Fibroblast of gingiva (primary cell): ENCODE results near the gene TRA2A.
A peak's percentile ranks its signal among the peaks of the same experiment; 100 is the strongest.
"Not testable (repeated sequence)": the region's sequence is repeated elsewhere in the genome, so short reads cannot be mapped to it uniquely, and the experiment has no call there.

Source experiments
- DNase-seq: peaks from one replicate; pipeline ENCODE4 v3.0.0-alpha.2; 2011; ENCODE audit warnings: low read depth

Gene TRA2A

GRCh38 chr7:23531794-23532489 is at the start of gene TRA2A:
TSS of gene TRA2A (minus strand) at chr7:23531981. CDS start at chr7:23531824, 157 bp downstream.
- peak; percentile 94 for DNase-seq

DNA sequence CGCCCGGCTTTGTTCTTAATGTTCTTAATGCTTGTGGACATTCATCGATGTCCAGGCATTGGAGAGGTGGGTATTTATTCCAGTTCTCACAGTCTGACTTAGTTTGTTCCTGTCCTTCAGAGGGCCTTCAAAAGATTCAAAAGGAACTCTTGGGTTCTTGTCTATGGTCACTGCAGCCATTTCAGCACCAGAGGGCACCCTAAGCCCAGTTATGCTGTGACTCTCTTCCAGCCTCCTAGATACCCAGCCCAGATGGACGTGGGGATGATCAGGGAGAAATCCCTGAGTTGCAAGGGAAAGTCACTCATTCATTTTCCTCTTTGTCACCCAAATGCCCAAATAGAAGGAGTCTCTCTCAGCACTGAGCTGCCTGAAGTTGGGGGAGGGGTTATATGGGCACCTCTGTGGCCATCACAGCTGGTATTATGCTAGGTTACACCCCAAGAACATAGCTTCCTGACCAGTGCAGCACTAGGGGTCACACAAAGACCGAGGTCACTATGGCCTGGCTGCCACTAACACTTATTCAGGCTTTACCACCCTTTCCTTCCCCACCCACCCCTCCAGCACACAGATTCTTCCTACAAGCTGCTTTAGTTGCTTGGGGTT is 38.9 kb upstream of the TRA2A start:
- peak; percentile 59 for DNase-seq

GRCh38 chr7:23558303-23558702 is 26.5 kb upstream of the TRA2A start:
- no peak for DNase-seq

DNA sequence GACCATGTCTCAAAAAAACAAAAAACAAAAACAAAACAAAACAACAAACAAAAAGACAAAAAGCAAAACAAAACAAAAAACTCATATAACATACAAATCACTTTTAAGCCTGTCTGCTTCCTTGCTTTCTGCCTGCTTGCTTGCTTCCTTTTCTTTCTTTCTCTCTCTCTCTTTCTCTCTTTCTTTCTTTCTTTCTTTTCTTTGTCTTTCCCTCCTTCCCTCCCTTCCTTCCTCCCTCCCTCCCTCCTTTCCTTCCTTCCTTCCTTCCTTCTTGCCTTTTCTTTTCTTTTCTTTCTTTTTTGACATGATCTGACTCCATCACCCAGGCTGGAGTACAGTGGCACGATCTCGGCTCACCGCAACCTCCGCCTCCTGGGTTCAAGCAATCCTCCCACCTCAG is 15.9 kb upstream of the TRA2A start:
- no peak for DNase-seq

DNA sequence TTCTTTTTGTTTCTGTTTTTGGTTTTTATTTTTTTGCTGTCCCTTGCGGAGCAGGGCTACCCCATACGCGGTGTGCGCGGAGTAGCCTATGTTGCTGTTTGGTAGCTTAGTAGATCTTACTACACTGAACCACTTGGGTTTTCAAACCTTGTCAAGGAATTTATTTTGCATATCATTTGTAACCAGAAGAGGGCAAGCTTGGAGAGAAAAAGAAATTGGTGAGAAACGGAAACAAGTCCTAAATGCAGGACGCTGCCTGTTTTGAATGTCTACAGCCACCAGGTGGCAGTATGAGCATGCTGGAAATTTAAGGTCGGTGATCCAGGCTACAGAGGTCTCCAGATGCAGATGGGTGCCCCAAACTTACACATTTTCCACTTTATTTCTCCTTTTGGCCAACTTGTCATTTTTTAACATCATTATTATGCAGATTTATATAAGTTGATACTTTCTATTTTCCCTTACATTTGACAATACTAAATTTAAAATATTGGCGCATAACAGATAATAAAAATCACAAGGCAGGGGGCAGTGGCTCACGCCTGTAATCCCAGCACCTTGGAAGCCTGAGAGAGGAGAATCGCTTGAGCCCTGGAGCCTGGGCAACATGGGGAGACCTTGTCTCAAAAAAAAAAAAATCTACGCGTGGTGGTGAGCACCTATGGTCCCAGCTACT is 15.3 kb upstream of the TRA2A start:
- DNase-seq: peak; percentile 87

GRCh38 chr7:23545493-23545892 is 13.7 kb upstream of the TRA2A start:
- DNase-seq: no peak

- DNase-seq: peak; percentile 14
Observed at GRCh38 chr7:23544913-23545354, 13.2 kb upstream of the TRA2A start.

DNA sequence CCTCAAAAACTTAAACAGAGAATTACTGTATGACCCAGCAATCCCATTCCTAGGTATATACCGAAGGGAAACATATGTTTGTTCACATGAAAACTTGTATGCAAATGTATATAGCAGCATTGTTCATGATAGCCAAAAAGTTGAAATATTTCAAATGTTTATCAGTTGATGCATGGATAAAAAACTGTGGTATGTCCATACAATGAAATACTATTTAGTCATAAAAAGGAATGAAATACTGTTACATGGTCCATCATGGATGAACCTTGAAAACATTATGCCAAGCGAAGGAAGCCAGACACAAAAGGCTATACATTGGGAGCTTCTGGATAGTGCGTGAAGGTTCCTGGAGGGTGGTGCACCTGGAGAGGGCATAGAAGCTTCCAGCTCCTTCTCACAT is 11.0 kb upstream of the TRA2A start:
- DNase-seq: no peak

GRCh38 chr7:23539494-23539907 is 7.7 kb upstream of the TRA2A start:
- no peak for DNase-seq

GRCh38 chr7:23538301-23538700 is 6.5 kb upstream of the TRA2A start:
- no peak for DNase-seq

DNA sequence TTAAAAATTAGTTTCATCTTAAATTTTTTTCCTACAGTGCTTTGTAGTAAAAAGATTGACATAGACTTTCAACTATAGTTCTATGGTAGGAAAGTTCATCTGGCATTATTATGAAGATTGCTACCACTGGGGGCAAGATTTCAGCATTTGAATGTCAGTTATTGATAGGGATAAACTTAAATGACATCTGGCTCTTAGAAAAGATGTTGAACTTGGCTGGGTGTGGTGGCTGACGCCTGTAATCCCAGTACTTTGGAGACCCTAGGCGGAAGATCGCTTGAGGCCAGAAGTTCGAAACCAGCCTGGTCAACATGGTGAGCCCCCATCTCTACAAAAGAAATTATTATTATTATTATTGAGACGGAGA is 1.4 kb upstream of the TRA2A start:
- no peak for DNase-seq

DNA sequence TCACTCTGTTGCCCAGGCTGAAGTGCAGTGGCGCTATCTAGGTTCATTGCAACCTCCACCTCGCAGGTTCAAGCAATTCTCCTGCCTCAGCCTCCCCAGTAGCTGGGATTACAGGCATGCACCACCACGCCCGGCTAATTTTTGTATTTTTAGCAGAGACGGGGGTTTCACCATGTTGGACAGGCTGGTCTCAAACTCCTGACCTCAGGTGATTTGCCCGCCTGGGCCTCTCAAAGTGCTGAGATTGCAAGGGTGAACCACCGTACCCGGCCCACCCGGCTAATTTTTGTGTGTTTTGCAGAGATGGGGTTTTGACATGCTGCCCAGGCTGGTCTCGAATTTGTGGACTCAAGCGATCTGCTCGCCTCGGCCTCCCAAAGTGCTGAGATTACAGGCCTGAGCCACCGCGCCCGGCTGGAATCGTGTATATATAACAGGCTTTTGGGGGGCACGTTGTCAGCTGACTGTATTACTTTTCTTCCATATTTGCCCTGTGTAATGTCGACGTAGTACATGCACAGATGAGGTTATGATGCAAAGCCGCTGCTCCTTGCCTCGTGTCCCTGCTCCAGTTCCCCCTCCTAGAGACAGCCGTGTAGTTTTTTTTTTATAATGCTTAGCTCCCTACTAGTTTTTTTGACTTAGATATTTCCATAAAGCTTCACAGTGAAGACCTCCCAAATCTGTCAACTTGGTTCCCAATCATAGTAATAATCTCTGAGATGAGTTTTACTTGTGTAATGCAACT is 883 bp upstream of the TRA2A start:
- DNase-seq: no peak

GRCh38 chr7:23531050-23531793 is 559 bp downstream of the TRA2A start:
- DNase-seq: peak; percentile 64

DNA sequence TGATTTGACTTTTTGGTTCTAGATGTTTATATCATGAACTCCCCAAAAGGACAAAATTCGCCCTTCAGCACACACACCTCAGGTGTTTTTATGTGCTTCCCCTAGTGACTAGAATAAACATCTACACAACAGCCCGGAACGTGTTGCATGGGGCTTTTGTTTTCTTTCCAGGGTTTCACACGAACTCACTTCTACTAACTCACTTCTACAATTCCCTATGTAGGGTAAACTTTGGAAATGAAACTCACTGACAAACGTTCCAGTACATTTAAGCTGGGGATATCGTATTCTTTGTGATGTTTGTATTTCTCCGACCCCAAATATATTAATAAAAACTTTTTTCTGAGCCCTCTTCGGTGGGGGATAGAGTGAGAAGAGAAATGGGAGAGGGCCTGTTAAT is 1.4 kb downstream of the TRA2A start:
- DNase-seq: peak; percentile 23

DNA sequence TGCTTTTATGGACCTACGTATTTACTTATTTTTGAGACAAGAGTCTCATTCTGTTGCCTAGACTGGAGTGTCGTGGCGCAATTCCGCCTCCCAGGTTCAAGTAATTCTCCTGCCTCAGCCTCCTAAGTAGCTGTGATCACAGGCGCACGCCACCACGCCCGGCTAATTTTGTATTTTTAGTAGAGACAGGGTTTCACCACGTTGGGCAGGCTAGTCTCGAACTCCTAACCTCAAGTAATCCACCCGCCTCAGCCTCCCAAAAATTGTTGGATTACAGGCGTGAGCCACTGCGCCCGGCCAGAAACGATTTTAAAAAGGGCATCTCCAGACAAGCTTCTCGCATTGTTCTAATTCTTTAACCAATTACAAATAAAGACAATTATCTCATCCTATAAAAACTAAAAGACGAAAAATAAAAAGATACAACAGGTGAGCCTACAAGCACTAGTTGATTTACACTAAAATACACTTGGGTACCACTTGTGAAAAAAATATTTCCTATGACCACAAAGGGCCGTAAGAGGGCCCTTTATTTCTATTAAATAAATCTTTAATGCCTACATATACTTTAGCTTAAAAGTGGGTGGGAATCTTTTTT is 2.4 kb downstream of the TRA2A start:
- DNase-seq: no peak

GRCh38 chr7:23525611-23526010 is 6.2 kb downstream of the TRA2A start:
- DNase-seq: not testable (repeated sequence)

GRCh38 chr7:23524473-23524872 is 7.3 kb downstream of the TRA2A start:
- DNase-seq: no peak

GRCh38 chr7:23523486-23524075 is 8.2 kb downstream of the TRA2A start:
- DNase-seq: no peak

DNA sequence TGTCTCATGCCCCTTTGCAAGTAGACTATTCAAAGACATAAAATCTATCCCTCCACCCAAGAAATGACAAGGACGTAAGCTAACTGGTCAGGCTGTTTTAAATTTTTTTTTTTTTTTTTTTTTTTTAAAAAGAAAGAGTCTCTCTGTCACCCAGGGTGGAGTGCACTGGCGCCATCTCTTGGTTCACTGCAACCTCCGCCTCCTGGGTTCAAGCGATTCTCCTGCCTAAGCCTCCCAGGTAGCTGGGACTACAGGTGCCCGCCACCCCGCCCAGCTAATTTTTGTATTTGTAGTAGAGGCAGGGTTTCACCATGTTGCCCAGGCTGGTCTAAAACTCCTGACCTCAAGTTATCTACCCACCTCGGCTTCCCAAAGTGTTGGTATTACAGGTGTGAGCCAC is 11.2 kb downstream of the TRA2A start:
- DNase-seq: no peak

DNA sequence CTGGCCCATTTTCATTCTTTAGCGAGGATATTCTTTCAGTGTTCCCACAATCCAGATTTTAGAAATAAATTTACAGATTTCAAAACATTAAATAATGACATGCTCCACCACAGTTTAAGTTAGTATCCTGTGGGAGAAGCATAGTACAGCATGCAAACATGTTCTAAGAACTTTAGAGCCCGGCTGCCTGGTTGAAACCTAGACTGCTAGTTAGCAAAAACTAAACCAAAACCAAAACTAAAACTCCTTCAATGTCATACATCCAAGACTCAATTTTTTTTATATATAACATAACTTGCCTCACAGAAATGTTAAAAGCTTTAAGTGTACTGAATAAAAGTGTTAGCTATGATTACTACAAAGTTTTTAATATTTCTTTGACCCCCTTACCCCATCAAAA is 17.0 kb downstream of the TRA2A start:
- DNase-seq: no peak

DNA sequence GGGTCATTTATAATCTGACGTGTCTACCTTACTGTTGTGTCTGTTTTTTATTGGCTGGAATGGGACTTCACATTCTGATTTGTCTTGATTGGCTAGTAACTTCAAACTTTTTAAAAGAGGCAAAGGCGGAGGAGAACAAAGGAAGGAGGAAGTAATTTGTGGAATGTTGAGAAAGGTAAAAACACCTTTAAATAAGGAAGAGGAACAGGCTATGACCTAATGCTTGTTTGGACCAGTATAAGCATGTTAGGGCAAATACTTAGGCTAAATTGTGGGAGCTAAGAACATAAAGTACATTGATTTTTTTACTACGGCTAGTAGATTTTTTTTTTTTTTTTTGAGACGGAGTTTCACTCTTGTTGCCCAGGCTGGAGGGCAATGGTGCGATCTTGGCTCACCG is 18.0 kb downstream of the TRA2A start:
- DNase-seq: not testable (repeated sequence)
